H4 (cell line): Measurements from ENCODE around the gene SLC39A7. TPM values are rescaled to one million over a fixed set of nuclear protein-coding genes. Genes with fewer than 3 reads are reported as not detected.

ENCODE experiments used
- DNase-seq: peaks from one replicate; pipeline ENCODE4 v3.0.0-alpha.2; 2015; ENCODE audit warnings: low spot score
- total RNA-seq: library from RNA; depleted of rRNA; stranded (reverse); fragments of >200 nt; shearing (Covaris generic); gene quantifications from 2 replicates; pipeline ENCODE4 v1.2.3, GENCODE V29; 2014

Gene SLC39A7
- total RNA-seq, 1 experiment from 2014 or later = 64.8 TPM

DNA sequence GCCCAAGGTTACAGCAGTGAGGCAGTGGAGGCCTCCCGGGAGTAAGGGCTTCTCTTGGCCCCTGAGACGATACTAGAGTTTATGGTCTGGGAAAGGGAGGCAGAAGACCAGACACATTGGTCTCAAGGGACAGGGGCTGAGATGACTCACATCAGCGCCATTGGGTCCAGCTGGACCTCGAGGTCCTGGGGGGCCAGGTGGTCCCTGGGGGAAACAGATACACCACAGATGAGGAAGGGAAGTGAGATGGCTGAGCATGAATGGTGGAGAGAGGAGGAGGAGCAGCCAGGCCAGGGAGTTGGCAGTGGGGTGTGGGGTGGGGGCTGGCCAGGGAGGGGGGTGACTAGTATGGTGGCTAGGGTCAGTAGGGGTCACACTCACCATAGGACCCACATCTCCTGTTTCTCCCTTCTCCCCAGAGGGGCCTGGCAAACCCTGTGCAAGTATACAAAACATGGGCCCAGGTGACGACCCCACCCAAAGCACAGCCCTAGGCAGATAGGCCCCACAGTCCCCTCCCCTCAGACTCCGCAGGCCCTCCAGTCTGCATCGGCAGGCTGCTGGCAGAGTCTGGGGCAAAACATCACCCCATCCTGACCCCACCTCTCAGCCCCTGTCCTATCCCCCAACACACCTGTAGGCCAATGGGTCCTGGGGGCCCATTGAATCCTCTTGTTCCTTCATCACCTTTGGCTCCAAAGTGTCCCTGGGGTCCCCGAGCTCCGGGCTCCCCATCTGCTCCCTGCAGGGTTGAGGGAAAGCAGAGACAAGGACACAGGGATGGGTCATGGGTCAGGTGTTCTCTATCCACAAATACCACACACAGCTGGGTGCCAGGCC is 30.3 kb upstream of the SLC39A7 start:
- no peak for DNase-seq

DNA sequence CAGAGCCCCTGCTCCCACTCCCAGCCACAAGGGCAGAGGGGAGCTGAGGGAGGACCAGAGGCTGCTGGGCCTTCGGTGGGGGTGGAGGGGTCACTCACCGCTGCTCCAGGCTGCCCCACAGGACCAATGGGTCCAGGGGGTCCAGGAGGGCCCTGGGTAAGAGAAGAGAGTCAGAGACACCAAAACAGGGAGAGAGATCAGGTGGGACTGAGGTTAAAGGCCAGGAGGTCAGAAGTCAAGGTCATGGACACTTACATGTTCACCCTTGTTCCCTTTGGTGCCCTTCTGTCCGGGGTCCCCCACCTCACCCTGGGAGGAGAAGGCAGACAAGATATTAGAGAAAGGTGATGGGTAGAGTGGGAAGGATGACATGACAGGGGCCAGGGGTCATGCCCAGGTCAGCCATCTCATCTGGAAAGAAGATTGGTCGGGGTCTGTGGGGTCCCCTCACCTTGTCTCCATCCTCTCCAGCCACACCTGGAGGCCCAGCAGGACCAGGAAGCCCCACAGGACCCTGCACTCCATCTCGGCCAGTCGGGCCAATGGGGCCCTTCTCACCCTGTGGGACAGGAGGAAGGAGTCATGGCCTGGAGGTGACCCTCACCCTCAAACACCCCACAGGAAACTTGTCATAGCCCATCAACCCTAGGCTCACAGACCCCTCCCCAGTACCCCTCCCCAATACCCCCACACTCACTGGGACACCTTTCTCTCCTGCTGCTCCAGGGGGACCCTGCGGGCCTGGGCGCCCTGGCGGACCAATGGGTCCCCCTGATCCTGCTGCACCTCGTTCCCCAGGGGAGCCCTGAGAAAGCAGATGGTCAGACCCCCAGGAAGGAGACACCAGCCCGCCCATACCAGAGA is 29.4 kb upstream of the SLC39A7 start:
- DNase-seq = no peak

DNA sequence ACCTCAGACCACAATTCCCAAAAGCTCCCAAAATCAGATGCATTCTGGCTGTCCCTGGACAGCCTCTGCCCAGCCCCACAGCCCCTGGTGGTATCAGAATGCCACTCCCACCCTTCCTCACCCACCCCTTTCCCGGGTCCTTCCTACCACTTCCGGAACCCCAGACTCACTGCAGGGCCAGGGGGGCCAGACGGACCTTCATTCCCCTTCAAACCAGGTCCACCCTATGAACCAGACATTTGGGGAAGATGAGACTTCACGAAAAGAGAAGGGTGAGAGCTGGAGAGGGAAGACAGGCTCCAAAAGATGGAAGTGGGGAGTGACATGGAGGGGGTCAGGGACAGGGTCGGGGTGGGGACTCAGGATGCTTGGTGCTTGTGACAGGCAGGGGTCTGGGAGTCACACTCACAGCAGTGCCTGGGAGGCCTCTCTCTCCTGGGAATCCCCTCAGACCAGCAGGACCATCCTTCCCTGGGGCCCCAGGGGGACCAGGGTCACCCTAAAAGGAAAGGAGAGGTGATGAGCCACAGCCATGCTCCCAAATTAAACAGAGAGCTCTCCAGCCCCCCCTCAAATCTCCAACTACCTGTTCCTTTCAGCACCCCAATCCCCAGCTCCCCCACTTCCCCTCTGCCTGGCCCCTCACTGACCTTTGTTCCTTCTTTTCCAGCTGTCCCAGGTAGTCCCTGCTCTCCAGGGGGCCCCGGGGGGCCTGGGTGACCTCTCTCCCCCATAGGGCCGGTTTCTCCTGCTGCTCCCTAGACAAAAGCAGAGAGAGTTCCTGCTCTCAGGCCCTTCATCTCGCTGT is 28.6 kb upstream of the SLC39A7 start:
- DNase-seq = no peak

DNA sequence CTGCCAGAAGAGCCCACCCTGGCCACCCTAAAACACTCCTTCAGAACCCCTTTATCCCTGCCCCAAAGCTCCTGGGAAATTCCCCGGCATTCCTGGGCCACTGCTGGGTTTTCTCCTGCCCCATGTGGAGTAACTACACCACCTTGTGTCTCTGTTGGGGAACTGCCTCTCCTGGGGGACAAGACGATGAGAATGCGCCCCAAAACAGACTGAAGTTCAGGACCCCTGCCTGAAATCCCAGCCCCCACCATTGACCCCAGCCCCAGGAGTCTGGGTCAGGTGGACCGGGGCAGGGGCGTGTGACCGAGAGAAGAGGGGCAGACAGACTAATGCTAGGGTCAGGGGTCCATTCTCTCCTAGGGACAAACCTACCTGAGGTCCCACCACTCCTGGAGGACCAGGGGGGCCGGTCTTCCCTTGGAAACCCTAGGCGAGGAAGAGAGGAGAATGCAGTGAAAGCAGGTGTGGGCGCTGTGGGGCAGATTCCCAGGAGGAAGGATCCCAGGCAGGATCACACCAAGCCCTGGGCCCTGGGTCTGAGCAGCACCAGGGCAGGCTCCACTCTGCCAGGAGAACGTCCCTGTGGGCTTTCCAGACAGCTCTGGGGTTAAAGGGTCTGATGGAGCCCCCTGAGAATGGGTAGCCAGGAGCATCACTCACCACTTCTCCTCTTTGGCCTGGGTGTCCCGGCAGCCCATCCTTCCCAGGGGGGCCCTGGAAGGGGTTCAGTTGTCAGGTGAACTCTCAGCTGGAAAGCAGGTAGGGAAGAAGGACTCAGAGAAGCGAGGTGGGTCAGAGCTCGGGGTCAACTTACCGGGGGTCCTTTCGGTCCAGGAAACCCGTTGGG is 27.8 kb upstream of the SLC39A7 start:
- DNase-seq = no peak

DNA sequence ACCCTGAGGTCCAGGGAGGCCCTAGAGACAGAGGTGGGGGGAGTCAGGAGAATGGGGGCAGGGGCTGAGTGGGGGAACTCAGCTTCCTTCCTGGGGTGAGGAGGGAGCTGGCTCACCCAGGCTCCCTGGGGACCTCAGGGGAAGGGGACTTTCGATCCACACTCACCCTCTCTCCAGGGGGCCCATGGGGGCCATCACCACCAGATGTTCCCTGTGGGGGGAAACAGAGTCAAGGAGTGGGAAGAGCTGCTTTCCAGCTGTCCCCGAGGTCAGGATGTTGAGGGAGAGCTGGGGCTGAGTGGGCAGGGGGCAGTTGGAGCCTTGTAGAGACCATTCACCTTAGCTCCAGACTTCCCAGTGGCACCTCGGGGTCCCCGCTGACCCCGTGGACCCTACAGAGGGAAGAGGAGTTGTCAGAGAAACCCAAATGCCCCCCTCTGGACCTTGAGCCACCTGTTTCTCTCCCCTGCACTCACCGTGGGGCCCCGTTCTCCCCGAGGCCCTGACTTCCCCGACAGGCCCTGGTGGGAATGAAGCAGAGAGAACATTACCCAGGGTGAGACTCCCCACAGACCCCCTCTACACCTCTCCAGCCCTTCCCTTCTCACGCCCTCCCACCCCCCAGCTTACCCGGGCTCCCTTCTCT is 27.0 kb upstream of the SLC39A7 start:
- no peak for DNase-seq

DNA sequence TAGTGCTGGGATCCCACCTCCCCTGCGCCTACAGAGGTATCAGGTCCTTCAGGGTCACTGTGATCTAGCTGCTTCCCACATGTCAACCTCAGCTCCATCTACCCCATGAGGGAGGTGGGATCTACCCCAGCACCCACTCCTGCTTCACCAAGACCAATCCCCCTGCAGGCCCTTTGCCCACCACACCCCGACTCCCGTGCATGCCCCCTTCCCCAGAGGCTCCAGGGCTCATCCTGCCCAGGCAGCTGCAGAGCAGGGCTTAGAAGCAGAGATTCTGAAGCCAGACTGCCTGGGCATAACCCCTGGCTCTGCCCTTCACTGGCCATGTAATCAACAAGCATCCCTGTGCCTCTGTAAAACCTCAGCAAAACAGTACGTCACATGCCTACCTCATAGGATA is 25.9 kb upstream of the SLC39A7 start:
- no peak for DNase-seq

GRCh38 chr6:33175436-33176069 is 25.1 kb upstream of the SLC39A7 start:
- no peak for DNase-seq

DNA sequence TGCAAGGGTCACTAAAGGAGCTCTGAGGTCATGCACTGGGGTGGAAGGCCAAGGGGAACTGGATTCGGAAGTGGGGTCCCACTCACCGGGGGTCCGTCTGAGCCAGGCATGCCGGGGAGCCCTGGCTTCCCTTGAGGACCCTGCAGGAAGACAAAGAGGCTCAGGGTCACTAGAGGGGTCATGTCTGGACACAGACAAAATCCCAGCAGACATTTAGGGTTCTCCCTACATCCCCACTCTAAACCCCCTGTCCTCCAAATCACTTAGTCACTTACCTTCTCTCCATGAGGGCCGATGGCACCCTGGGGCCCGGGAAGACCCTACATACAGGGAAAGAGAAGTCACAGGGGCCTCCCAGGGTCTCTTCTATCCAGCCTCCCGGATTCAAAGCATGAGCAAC is 23.8 kb upstream of the SLC39A7 start:
- no peak for DNase-seq

DNA sequence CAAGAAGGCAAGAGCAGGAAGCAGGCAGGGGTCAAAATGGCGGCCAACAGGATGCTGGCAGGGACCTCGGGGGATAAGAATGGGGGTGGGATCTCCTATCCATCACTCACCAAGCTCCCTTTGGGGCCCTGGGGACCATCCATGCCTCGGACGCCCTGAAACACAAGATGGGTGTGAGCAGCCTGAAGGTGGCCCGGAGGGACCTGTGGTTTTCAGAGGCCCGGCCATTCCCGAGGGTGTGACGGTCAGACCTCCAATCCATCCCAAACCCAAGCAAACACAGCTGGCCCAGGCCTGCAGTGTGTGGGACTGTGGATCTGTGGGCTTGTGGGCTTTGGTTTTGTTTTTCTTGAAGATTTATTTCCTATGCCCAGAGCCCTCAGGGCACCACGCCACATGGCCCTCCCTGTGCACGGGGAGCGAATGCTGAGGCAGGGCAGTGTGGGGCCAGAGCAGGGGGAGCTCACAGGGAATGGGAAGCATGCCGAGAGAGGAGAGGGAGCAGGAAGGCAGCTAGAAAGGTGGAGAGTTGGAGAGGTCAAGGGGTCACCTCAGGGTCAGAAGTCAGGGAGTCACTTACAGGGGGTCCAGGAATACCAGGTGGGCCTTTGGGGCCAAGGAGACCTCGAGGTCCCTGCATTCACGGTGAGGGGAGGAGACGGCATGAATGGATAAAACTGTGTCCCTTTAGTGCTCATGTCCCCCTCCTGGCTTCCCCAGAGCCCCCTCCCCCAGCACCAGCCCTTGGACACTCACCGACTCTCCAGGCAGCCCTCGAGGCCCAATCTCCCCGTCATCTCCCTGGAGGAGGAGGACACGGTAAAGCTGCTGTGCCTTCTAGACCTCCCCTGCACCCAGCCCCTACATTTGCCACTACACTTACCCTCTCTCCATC is 22.9 kb upstream of the SLC39A7 start:
- DNase-seq = no peak

DNA sequence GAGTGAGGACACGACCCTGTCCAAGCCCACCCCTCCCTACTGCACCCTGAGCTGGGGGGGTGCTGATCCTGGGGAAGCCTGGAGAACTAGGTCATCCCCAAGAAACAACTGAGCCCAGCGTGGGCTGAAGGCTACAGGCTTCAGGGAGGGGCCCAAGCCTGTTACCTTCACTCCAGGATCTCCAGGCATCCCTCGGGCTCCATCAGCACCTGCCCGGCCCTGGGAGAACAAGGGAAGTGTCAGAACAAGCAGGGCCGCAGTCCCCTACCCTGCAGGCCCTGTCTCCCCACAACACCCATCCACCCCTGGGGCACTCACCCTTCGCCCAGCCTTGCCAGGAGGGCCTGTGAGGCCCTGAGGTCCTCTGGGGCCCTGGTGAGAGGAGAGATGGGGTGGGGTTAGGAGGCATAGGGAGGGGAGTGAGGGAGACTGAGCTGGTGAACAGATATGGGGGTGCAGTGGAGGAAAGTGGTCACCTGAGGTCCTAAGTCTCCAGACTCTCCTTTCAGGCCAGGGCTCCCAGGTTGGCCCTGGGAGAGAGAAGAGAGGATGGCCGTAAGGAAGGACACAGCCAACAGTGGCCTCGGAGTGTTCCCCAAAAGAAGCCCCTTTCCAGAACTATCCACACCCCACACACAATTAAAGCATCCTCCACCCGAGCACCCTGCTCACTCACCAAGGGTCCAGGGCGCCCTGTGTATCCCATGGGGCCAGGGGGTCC is 21.8 kb upstream of the SLC39A7 start:
- no peak for DNase-seq

- no peak for DNase-seq
These were observed 19.5 kb upstream of the SLC39A7 start for GRCh38 chr6:33181141-33181540.

DNA sequence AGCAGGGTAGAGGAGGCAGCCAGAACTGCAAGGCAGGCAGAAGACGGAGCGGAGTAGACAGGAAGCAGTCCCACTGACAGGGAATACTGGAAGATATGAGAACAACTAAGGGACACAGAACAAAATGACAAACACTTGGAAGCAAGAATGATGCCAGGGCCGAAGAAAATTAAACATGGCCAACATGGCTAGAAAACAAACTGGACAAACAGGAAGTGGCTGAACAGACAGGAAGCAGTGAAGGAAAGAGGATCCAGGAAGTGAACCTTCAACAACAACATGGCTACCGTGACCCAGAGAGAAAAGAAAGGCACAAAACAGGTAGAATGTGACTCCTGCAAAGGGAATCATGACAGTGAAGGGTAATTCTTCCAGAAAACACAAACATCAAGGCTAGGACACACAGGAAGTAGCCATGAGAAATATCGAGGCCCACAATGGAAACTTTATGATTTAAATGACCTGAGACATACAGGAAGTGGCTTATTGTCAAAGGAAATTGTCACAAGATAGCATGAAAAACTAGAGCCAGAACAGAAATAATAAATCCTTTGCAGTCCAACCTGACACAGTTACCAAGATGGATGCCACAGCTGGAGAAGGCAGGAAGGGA is 17.5 kb upstream of the SLC39A7 start:
- no peak for DNase-seq

DNA sequence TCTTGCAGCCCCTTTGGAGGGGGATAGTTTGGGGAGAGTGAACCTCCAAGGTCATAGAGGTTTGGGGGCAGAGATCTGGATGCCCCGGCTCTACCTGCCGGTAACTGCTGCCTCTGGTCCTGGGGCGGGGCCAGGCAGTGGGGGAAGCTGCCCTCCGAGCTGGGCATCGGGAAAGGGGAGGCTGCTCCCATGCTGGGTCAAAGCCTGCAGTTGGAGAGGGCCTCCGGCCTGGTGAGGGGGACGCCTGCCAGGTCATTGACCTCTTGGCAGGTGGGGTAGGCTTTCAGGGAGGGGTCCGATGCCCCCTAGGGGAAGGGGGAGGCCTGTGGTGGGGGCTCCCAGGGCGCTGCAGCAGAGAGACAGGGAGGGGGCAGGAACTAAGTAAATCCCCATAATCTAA is 15.5 kb upstream of the SLC39A7 start:
- DNase-seq = no peak

GRCh38 chr6:33185654-33186187 is 14.9 kb upstream of the SLC39A7 start:
- DNase-seq = no peak

- DNase-seq = no peak
These were observed 12.9 kb upstream of the SLC39A7 start for GRCh38 chr6:33187809-33188208.

GRCh38 chr6:33189164-33189563 is 11.5 kb upstream of the SLC39A7 start:
- DNase-seq = no peak

GRCh38 chr6:33189625-33190448 is 10.8 kb upstream of the SLC39A7 start:
- DNase-seq = no peak
